ENCODE results near the gene NOS1AP.

NOS1AP gene

DNA sequence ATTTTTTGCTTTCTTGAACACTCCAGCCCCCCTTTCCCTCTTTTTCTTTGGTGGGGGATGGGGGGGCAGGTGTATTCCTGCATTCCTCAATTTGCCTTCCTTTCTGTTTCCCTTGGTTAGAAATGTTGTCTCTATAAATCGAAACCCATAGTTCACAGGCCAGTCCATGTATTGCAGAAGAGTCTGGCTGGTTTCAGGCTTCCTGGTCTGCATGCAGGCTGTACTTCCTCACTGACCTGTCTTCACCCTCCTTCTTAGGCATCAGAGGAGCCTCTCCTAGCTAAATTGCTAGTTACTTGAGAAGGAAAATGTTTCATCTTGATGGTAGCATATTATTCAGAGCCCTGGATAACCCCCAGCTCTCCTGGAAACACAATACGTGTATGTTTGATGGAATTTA lies 167.1 kb downstream of the NOS1AP start:
- in situ Hi-C loops (cut with MboI; ENCODE audit: low sequenced_read_pairs): no loop called here

DNA sequence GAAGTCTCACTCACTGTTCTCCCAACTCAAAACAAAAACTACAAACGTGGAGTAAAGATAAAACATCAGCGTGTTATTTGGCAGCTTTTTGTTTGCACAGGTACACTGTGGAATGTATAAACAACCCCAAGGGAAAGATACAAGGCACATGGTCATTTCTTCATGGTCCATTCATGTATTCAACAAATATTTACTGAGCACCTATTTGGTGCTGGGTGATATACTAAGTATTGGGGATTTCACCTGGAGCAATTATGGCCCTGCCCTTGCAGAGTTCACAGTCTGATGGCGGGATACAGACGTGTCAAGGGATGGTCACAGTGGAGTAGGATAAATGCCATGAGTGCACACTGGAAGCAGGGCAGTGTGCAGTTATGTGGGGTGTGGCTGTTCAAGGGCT lies 171.1 kb downstream of the NOS1AP start:
- in situ Hi-C loops (cut with MboI; ENCODE audit: low sequenced_read_pairs): no loop called here

DNA sequence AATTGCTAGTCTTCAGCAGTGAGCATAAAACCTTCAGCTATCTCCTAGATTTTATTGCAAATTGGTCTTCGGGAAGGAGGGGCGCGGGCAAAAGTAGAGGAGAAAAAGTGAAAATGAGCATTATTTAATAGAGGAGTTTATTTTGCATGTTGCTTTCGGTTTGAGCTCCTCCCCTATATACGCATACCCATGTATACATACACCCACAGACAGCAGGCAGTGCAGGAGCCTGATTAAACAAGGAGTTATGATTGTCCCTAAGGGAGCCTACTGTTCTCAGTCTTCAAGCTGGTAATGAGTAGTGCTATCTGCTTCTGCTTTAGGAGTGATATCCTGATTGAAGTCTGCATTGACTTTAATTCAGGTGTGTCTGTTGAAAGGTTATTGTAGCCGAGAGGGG lies 173.3 kb downstream of the NOS1AP start:
- in situ Hi-C loops (cut with MboI; ENCODE audit: low sequenced_read_pairs): no loop called here

DNA sequence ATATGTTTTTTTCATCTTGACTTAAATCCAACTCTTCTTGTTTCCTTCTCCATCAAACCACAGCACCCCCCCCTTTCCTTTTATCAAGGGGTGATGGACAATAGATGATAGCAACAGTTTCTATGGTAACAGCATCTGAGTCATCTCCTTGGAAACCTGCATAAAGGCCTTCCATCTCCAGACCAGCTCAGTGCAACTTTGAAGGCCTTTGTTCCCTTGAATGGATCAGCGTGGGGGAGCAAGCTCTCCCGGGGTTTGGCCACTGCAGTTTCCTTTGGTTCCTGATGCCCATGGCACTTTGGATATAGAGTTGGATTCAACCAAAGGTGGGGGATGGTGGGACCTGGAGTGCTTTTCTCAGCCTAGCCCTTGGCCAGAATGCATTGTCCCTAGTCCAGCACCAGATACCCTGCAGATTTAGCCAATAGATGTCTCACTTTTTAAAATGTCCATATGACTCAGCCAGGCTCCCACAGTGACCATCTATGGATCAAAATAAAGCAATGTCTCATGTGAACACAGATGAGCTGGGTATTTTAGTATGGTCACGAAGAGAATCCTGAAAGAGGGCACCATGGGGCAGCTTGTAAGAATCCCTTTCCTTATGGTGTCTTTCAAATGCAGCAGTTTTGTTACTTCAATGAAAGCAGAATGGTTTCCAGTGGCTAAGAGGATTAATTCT lies 179.5 kb downstream of the NOS1AP start:
- in situ Hi-C loops (cut with MboI; ENCODE audit: low sequenced_read_pairs): no loop called here

DNA sequence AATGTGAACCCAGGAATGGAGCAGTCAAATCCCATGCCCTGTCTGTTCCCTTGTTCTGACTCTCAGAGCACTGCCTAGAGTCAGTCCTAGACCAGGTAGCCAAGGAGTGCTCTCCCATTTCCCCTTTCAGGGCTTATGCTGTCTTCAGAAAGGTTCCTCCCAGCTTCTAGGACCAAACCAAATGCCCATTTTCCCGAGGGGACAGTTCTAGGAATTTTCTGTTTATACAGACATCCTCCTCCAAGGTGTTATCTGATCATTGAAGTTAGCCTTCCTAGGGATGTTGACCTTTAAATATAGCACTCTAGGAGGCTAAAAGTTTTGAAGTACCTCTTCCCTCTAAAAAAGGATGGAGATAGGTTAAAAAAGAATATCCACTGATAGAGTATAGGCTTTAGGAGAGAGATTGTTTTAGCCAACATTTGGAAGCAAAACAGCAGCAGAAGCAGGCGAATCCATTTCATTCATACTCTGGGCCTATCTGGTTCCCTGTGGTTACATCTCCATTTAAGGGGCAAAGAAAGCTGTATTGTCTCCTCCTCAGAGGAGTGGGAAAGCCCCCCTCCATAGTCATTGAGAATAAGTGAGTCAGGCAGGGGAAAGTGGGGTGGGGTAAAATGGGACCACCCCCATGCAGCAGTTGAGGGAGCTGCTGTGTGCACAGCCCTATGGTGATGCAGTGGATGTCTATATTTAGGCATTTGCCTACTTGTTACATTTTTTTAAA lies 180.7 kb downstream of the NOS1AP start:
- in situ Hi-C loops (cut with MboI; ENCODE audit: low sequenced_read_pairs): no loop called here

DNA sequence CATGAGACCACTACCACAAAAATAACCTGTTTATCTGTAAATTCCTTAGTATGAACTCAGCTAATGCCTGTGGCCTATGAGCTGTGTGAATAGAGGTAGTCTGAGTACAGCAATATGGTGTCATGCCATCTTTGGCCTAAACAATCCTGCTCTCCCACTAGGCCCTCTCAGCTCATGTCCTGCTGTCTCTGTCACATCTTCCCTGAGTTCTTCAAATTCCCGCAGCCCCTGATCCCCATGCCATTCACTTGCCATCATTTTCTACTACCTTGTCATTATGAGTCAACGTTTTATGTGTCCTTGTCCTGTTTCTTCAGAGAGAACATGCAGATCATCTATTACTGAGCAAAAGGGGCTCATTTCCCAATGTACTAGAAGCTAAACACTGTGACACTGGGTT lies 181.6 kb downstream of the NOS1AP start:
- in situ Hi-C loops (cut with MboI; ENCODE audit: low sequenced_read_pairs): no loop called here

DNA sequence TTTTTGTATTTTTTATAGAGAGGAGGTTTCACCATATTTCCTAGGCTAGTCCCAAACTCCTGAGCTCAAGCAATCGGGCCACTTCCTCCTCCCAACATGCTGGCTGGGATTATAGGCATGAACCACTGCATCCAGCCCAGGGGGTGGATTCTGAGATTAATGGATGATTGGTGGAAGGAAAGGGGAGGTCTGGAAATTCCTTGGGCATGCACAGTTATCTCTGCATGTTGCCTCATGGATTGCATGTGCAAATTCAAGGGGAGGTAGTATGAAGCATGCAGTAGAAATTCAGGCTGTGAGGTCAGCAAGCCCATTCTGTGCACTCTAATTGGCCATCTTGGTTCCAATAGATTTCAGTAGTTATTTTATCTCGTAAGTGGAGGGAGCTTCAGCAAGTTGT lies 182.7 kb downstream of the NOS1AP start:
- in situ Hi-C loops (cut with MboI; ENCODE audit: low sequenced_read_pairs): no loop called here

DNA sequence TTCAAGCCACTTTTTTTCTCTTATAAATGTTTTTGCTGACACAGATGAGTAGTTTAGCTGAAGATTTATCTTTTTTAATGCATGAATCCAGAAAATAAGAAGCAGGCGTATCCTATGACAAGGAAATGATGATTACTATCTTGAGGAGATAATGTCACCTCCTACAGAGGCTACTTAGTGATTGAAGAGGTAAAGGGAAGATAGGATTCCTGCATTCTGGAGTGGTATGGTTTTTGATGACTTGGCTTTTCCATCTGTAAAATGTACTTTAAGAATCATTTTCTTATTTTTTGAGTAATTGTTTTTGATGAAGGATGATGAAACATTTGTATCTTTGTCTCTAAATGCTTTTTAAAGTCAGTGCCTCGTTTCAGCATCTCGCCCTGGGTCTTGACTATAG lies 184.3 kb downstream of the NOS1AP start:
- in situ Hi-C loops (cut with MboI; ENCODE audit: low sequenced_read_pairs): no loop called here

DNA sequence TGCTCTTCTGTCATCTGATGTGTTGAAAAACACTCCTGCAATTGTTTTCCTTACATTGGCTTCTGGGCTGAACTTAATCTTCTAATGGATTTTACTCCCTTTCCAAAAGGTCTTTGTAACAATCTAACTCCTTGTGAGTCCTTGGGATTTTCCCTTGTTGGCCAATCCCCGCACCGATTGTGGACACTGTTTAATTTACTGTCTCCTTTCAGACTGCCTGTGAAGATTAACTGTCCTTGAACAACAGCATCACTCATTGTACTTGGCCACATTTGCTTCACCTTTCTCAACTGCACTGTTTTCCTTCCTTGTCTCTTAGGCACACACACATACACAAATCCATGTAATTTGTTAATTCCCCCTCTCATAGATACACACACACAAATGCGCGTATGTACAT lies 186.8 kb downstream of the NOS1AP start:
- in situ Hi-C loops (cut with MboI; ENCODE audit: low sequenced_read_pairs): no loop called here

DNA sequence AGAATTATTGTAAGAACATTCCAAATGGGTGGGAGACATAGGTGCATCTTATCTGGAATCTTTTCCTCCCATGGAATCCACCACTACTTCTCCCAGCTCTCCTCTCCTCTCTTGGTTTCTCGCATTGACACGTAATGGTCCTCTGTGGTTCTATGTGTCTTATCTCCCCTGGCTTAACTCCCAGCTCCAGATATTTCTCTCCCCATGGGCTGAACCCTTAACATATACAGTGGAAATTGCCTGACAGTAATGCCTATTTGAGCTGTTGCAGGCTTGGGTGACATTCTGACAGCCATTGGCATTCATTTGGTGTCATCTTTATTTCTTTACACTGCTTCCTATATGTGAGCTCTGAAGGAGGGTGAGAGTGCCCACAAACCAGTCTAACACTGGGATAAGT lies 188.9 kb downstream of the NOS1AP start:
- in situ Hi-C loops (cut with MboI; ENCODE audit: low sequenced_read_pairs): no loop called here

DNA sequence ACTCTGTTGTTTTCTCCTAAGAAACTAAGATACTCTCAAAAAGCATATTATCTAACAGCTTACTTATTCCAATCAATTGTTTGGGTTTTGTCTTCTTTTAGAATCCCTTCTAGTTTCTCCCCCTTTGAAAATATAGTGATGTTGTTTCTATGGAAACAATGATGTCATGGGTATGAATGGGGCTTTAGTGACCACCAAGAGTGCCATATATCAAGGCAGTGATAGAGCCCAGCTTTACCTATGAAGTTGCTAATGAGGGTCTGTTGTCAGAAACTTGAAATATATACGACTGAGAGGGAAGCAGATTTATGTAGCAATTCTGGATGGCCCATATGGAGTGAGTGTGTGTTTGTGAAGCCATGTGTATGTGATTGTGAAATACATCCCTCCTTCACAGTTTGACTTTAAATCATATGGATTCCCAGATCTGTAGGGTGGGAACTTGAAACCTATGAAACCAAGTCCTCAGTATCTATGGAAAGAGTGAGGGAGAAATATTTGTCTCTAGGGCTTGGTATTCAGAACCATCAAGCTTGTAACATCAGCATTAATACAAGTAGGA lies 190.5 kb downstream of the NOS1AP start:
- in situ Hi-C loops (cut with MboI; ENCODE audit: low sequenced_read_pairs): no loop called here

DNA sequence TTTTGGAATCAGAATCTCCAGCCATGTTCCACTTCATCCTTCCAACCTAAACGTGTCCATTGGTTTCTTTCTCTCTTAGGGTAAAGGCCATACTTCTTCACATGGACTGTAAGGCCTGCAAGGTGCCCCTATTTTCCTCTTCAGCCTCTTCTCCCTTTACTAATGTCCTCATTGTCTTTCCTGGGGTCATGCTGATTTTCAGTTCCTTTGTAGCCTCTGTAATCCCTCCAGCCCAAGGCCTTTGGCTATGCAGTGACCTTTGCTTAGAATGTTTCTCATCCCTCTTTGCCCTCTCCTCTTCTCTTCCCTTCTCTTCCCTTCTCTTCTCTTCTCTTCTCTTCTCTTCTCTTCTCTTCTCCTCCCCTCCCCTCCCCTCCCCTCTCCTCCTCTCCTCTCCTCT lies 194.6 kb downstream of the NOS1AP start:
- in situ Hi-C loops (cut with MboI; ENCODE audit: low sequenced_read_pairs): no loop called here

DNA sequence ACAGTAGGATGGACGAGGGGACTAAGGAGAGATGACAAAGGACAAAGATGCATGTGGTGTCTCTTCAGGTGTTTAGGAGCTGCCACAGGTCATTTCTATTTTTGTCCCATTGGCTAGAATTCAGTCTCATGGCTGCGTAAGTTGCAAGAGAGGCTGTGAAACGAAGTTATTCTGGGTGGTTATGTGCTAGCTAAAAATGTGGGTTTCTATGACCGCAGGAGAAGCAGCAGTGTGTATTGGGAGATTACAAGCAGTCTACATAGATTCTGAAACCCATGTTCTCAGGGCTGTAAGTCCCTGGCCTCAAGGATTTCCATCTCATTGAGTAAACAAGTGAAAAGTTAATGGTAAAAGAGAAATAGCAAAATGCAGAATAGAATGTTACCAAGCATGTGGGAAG lies 196.5 kb downstream of the NOS1AP start:
- in situ Hi-C loops (cut with MboI; ENCODE audit: low sequenced_read_pairs): no loop called here

DNA sequence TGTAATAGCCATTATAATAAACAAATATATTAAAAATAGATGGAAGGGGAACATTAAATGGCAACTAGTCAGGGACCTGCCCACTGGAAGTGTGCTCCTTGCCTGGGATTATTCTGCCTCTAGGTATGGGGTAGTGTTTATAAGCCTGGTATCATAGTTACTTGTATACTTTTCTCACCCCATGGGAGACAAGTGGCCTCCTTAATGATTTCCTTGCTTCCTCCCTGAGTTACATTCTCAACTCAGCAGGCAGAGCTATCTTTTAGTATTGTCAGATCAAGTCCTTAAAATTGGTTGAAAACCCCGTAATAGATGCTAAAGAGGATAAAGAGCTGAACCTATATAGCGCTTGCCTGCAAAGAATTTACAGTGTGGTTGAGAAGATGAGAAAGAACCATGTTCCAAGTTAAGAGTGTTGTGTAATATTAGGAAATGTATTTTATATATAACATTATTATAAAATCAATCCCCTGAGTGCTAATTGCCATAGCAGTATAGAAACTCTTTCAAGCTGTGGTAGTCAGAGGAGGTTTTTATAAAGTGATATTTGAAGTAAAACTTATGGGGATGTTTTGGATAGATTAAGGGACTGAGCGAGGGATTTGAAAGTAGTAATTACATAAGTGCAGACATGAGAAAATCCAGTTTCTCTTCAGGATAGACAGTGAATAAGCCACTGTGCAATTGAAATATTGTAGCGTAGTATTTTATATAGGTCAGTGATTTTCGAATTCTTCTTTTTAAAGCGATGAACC lies 200.7 kb downstream of the NOS1AP start:
- in situ Hi-C loops (cut with MboI; ENCODE audit: low sequenced_read_pairs): no loop called here

DNA sequence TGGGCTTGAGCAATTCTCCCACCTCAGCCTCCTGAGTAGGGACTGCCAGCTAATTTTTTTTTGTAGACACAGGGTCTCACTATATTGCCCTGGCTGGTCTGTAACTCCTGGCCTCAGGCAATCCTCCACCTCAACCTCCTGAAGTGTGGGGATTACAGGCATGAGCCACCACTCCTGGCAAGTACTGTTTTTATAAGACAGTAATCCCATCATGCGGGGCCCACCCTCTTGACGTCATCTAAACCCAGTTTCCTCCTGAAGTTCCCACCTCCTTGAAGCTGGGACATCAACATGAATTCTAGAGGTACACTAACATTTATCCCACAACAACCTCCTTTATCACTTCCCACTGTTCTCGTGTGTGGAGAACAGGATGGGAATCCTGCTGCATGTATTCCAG lies 202.5 kb downstream of the NOS1AP start:
- in situ Hi-C loops (cut with MboI; ENCODE audit: low sequenced_read_pairs): no loop called here

DNA sequence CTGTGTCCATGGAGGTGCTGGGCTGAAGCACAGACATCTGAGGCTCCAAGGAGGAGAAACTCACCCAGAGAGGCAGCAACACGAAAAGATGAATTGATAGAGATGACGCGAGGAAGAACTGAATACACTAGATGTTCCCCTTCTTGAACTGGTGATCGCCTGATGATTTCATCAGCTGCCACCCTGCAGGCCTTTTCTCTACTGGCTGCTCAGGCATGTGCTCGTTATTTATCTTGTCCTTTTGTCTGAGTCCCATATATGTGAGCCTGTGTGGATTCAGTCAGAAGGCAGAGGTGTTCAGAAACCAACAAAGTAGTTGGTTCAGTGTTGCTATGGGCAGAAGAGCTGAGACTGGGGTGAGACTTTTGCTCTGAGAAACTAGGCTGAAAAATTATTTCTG lies 202.9 kb downstream of the NOS1AP start:
- in situ Hi-C loops (cut with MboI; ENCODE audit: low sequenced_read_pairs): no loop called here

DNA sequence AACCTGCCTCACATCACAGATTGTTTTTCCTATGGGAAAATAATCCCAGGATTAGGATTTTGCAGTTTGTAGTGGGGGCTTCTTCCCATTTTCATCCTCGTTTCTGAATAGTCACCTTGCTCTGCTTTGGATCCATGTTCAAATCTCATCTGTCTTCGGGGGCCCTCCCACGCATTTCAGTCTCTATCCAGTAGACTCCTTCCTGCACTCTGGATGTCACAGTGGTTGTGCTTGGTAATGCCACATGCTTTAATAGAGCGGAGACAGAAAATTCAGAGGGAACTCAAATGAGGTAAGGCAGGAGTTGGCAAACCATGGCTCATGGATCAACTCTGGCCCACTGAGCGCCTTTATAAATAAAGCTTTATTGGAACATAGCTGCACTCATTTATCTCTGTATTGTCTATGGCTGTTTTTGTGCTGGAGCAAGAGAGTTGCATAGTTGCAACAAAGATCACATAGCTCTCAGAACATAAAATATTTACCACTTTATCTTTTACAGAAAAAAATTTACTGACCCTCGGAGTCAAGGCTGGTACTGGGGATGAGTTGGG lies 206.2 kb downstream of the NOS1AP start:
- in situ Hi-C loops (cut with MboI; ENCODE audit: low sequenced_read_pairs): no loop called here

DNA sequence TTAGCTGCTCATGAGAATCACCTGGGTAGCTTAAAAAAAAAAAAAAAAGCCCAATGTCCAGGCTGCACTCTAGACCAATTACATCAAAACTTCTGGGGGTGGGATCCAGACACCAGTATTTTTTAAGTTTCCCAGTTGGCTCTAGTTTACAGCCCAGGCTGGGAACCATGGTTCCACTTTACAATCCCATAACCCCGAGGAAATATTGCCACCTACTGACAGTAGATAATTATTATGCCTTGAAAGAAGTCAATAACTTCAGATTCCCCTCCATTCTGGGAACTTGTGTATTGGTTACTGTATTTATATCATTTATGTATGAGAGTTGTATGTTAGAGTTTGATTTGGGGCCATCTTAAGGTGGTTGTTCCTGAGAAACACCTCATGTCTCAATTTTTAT lies 207.0 kb downstream of the NOS1AP start:
- in situ Hi-C loops (cut with MboI; ENCODE audit: low sequenced_read_pairs): no loop called here

DNA sequence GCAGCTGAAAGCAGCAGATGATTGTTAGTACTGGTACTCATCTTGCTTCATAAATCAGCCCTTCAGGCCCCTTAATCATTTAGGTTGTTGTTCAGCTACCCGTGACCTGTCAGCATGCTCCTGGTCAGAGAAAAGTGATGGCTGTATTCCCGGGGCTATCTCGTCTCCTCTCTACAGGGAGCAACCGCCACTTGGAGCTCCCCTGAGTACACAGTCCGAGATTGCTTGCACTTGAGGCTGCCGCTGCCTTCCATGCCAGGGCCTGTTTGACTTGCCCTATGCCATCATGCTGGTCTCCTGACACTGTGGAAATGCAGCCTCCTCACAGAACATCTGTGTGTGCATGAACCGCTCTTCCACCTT lies 209.6 kb downstream of the NOS1AP start:
- in situ Hi-C loops (cut with MboI; ENCODE audit: low sequenced_read_pairs): no loop called here

DNA sequence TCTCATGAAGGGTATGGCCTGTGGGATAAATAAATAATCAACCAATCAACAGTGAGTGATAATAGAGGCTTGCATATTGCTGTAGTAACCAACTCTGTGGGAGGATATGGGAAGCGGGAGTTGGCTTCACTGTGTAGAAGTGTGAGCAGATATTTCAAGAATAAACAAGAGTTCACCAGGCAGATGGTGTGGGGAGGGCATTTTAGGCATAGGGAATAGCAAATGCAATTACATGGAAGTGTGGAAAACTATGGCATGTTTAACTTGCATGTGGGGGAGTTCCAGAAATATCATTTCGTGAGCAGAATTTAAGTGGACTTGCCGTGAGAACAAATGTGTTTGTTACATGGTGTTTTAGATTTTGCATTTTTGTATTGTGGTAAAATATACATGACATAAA lies 211.9 kb downstream of the NOS1AP start:
- in situ Hi-C loops (cut with MboI; ENCODE audit: low sequenced_read_pairs): no loop called here

DNA sequence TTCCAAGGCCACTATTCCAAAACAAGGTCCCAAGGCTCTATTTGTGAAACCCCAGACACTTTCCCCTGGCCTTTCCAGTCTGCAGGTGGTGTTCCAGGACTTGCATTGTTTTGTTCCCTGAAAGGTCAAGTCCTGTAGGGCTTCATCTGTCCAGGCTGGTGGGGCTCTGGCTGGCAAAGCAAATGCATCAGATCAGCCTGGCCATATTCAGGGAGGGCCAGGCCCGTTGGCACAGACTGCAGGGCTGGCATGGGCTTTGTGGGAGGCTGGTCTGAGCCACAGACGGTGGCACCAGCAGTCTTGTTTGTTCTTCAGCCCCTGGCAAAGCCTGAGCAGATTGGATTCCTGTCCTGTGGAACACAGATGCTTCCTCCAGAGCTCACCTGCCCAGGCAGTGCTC lies 214.2 kb downstream of the NOS1AP start:
- in situ Hi-C loops (cut with MboI; ENCODE audit: low sequenced_read_pairs): no loop called here
